Tibial nerve (tissue), 4 donors: ENCODE results near the gene ALAS1.

Experiments used
- CTCF ChIP-seq, 5 experiments: fragments of 200-600 bp in 3 of 5; fragments of 450-650 bp in 2 of 5; sonication (generic) in 3 of 5; IDR thresholded peaks; one replicate each; pipeline ENCODE4 v1.5.1; 2016 to 2019; ENCODE audit warnings: antibody characterized with exemption in 5 of 5, mild to moderate bottlenecking in 3 of 5, moderate library complexity in 2 of 5
- EP300 ChIP-seq, 2 donors: sonication (generic); formaldehyde crosslinking; IDR thresholded peaks; one replicate each; pipeline ENCODE4 v1.6.1; 2017; ENCODE audit warnings: antibody characterized with exemption in 2 of 2, mild to moderate bottlenecking in 1 of 2
- POLR2A ChIP-seq, 2 donors: fragments of 450-650 bp; IDR thresholded peaks; one replicate each; pipeline ENCODE4 v1.6.1; 2017; ENCODE audit warnings: antibody characterized with exemption in 2 of 2, mild to moderate bottlenecking in 2 of 2, moderate library complexity in 2 of 2

- TF ChIP-seq POLR2A (IDR thresholded peaks at IDR 0.05) (no peak), CTCF (IDR thresholded peaks at IDR 0.05) (no peak), EP300 (IDR thresholded peaks at IDR 0.05) (no peak)
These were observed 48.3 kb downstream of the ALAS1 start for GRCh38 chr3:52246264-52246620.
